GM19372 (cell line): ENCODE data around the gene TRAPPC2.
"Not testable (repeated sequence)": the region's sequence is repeated elsewhere in the genome, so short reads cannot be mapped to it uniquely, and the experiment has no call there.

Experiments
- ATAC-seq: cut with Tn5 transposase; IDR thresholded peaks from one replicate; pipeline ENCODE4 v1.9.1; 2021; ENCODE audit warnings: mild to moderate bottlenecking, low read depth, moderate library complexity; ENCODE audit not compliant: unreplicated experiment

TRAPPC2 gene

GRCh38 chrX:13699183-13699826 lies 35.1 kb downstream of the TRAPPC2 start:
- no peak for ATAC-seq

DNA sequence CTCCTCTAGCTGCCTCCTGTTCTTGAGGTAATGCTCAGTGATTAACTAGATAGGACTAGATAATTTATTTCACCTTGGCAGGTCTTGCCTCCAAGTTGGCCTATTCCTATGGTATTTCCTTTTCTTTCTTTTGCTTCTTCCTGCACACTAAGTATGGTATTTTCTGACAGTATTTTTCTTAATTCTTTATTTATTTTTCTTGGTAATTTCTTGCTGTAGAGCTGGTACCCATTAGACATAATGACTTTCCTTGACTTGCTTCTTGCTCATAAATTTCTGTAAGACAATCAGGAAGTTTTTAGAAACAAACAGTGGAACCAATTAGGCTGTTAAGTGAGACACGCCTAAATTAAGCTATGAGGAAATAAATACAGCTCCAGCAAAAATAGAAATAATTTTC lies 36.0 kb downstream of the TRAPPC2 start:
- no peak for ATAC-seq

GRCh38 chrX:13697976-13698375 lies 36.4 kb downstream of the TRAPPC2 start:
- no peak for ATAC-seq

DNA sequence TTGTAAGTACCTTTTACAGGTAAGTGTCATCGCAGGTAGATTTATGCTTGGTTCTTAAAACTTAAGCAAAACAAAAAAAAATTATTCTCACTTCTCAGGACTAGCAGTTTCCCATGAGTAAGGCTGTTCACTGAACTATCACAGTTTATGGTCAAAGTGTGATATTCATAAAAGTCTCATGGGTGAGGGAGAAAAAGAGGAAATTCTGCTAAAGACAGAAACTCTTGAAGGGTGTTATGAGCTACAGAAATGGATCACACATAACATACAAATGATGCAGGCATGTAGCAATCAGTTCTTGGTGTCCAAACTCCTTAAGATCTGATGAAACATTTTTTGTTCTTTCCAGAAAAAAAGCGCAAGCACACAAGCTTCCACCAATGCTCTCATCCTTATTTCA lies 37.0 kb downstream of the TRAPPC2 start:
- ATAC-seq = peak; percentile 65

DNA sequence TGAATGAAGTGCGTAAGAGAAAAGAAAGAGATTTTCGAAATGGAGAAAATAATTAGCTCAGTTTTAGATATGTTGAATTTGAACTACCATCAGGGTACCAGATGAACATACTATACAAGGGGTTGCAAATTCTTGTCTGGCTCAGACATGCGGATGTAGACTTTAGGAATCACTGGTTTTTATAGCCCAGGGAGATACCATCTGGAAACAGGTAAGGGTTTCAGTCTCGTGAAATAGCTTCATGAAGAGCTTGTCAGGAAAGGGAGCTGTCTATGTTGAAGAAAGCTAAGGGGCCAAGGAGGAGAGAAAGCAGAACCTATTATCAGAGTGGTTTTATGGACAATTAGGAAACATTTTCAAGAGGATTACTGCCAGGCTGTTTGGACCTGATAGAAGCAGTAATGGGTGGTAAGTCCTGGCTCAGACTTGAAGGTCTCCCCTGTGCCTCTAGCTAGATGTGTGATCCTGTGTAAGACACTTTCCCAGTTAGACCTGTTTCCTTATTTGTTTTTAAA lies 38.8 kb downstream of the TRAPPC2 start:
- ATAC-seq = no peak

- no peak for ATAC-seq
Measured at GRCh38 chrX:13694983-13695382, 39.4 kb downstream of the TRAPPC2 start.

DNA sequence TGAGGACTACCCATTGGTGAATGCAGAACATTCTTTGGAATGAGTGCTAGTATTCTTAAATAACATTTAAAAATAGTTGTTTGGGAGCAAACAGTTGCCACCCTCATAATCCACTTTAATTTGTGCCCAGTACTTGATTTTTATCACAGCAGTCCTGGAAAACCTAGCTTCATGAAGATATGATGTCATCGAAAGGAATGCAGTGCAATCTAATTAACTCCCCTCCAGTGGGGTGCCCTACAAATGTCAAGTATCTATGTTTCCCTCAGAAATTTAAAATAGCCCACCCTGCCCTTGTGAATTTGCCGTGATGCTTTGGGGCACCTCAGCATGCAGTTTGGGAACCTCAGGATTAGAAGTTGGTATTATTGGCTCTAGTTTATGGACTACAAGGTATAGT lies 40.1 kb downstream of the TRAPPC2 start:
- no peak for ATAC-seq

DNA sequence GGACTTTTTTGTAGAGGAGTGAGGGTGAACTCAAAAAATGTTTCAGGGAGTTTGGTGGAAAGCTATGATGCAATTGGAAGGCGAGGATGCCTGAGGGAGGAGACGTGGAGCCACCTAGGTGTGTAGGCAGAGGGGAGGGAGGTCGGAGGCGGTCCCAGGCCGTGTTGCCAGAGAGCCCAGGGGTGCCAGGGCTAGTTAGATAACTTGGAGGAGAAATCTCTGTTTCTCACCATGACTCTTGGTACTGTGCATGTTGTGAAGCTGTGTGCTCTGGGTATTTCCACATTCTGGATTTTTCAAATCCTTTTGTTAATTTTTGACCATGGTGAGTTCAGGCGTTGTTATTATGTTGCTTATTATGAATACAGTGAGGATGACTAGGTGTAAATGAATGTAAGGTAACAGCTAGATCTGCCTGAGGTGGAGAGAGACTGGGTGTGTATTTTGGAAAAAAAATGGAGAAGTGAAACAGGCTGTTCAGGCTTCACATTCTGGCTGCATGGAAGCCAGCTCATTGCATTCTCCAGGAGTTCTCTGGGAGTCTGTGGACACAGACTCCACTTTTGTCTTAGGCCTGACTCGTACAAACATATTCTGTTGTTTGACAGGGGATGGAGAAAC lies 41.0 kb downstream of the TRAPPC2 start:
- no peak for ATAC-seq

GRCh38 chrX:13692771-13693231 lies 41.6 kb downstream of the TRAPPC2 start:
- ATAC-seq = no peak

DNA sequence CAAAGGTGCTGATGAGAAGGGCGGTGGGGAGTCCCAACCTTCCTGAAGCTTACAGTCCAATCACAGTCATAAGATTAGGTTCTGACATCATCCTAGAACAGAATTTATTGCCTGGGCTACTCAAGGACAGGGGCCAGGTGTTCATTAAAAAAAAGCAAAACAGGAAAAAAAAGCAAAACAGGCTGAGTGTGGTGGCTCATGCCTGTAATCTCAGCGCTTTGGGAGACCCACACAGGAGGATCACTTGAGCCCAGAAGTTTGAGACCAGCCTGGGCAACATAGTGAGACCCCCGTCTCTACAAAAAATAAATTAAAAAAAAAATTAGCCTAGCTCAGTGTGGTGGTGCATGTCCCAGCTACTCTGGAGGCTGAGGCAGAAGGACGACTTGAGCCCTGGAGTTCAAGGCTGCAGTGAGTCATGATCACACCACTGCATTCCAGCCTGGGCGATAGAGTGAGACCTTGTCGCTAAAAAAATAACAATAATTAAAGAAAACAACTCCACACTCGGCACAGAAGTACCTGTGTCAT lies 42.5 kb downstream of the TRAPPC2 start:
- ATAC-seq = no peak

GRCh38 chrX:13690836-13691235 lies 43.6 kb downstream of the TRAPPC2 start:
- ATAC-seq = no peak

- no peak for ATAC-seq
Measured at GRCh38 chrX:13689741-13690211, 44.6 kb downstream of the TRAPPC2 start.

DNA sequence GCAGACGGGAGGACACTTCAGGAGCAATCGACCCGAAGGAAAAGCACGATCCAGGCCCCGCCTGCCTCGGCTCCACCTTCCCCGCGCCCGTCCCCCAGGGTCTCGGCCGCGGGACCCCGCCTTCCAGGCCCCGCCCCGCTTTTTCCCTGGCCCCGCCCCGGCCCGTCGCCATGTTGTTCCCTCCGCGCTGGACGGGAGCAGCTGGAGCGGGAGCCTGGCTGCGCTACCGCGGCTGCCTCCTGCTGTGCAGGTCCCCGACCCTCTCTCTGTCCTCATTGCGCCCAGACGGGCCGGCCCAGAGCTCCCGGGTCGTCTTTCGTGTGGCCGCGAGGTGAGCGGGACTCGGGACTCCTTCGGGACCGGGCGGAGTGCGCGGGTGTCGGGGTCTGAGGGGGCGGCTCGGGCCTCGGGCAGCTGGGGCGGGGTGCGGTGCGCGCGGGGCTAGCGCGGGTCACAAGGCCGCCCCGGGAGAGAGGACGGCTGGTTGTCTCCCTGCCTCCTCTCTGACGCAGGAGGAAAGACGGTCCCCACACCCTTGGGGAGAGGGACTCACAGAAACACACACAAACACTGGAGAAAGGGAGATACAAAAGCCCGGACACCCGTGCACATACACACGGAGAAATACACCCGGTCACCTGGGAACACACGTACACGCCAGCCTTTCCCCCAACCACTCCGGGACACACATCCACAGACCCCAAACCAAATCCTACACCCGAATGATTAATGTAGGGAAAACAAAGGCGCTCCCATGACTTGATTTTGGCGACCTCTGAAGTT lies 45.3 kb downstream of the TRAPPC2 start, which contains the start of gene RAB9A:
RAB9A (plus strand) TSS at position 171 of the 783 bp plus-strand sequence. CDS start 19,619 bp downstream, outside the sequence.
- ATAC-seq = peak; percentile 69

- no peak for ATAC-seq
Measured at GRCh38 chrX:13688384-13688957, 45.9 kb downstream of the TRAPPC2 start.

DNA sequence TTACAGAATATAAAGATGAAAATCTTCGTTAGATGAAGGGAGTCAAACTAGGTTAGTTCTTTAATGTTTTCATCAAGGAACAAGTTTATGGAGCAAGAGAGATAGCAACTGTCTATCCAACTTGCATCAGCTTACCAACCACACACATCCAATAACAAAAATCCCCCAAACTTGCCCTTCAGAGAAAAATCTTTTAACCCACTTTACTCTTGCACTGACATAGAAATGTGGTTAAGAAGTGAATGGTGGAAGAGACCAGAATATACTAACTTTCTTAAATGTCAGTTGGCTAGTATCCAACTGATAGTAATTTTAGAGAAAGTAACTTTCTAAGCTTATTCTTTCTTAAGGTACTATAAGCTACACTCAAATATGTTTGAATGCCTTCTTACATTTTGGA lies 47.2 kb downstream of the TRAPPC2 start:
- ATAC-seq = no peak

GRCh38 chrX:13685126-13685763 lies 49.2 kb downstream of the TRAPPC2 start:
- no peak for ATAC-seq

DNA sequence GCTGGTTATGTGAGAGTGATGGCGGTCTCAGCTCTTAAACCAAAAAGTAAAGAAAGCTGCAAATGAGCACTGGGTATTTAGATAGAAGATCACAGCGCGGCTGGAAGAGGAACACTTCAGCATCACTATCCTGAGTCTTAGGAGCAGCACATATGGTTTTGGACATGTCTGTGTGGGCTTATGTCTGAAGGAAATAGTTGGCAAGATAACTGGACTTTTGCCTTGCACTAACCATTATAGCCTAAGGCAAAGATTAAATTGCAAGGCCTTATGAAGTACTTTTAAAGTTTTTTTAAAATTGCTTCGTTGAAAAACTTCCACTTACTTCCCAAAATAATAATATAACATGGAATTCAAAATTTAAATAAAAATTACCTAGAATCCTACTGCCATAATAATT lies 50.1 kb downstream of the TRAPPC2 start:
- ATAC-seq = no peak

DNA sequence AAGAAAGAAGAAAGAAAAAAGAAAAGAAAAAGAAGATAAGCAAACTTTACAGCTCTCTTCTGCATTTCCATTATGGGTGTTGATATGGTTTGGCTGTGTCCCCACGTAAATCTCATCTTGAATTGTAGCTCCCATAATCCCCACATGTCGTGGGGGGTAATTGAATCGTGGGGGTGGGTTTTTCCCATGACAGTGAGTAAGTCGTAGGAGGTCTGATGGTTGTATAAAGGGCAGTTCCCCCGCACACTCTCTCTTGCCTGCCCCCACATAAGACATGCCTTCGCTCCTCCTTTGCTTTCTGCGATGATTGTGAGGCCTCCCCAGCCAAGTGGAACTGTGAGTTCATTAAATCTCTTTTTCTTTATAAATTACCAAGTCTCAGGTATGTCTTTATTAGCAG lies 52.8 kb downstream of the TRAPPC2 start:
- no peak for ATAC-seq

GRCh38 chrX:13679700-13680099 lies 54.7 kb downstream of the TRAPPC2 start:
- not testable (repeated sequence) for ATAC-seq

DNA sequence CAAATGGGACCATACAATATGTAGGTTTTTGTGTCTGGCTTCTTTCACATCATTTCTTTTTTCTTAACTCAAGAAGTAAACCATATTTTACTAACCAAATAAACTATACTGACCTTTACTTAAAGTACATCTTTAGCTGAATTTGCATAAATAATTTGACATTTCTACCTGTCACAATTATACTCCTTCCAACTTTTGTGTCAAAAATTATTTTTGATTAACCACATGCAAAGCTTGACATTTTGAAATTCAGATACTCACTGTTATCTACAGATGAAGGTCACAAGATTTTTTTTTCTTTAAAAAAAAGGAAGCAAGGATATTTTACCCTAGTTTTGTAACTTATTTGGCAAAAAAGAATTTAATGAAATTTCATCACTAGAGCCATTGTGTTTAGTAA lies 57.5 kb downstream of the TRAPPC2 start:
- no peak for ATAC-seq
